ENCODE data around the gene VKORC1L1. TPM values are rescaled to one million over a fixed set of nuclear protein-coding genes. Genes with fewer than 3 reads are reported as not detected.
"Not testable (repeated sequence)": the region's sequence is repeated elsewhere in the genome, so short reads cannot be mapped to it uniquely, and the experiment has no call there.

VKORC1L1 gene
- total RNA-seq, 1 donor from 2014 or later = 25.0 TPM

- no peak overlapping the region for H3K4me3 Mint-ChIP-seq (ENCODE audit: low read depth)
- no peak for DNase-seq (ENCODE audit: low spot score, unreplicated experiment)
- no peaks in the 10 kb centered on the region for H3K9me3 Mint-ChIP-seq (ENCODE audit: low read depth)
- H3K27ac Mint-ChIP-seq = no peak overlapping the region
- H3K36me3 Mint-ChIP-seq (ENCODE audit: insufficient read depth) = peaks cover 11% of the 10 kb centered on the region
- peaks cover 1% of the 10 kb centered on the region for H3K4me1 Mint-ChIP-seq (ENCODE audit: low read depth)
- TF ChIP-seq, protein P1, sequence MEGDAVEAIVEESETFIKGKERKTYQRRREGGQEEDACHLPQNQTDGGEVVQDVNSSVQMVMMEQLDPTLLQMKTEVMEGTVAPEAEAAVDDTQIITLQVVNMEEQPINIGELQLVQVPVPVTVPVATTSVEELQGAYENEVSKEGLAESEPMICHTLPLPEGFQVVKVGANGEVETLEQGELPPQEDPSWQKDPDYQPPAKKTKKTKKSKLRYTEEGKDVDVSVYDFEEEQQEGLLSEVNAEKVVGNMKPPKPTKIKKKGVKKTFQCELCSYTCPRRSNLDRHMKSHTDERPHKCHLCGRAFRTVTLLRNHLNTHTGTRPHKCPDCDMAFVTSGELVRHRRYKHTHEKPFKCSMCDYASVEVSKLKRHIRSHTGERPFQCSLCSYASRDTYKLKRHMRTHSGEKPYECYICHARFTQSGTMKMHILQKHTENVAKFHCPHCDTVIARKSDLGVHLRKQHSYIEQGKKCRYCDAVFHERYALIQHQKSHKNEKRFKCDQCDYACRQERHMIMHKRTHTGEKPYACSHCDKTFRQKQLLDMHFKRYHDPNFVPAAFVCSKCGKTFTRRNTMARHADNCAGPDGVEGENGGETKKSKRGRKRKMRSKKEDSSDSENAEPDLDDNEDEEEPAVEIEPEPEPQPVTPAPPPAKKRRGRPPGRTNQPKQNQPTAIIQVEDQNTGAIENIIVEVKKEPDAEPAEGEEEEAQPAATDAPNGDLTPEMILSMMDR (IDR thresholded peaks at IDR 0.05; ENCODE audit: unreplicated experiment) = no peak
- no peaks in the 10 kb centered on the region for H3K27me3 Mint-ChIP-seq
Measured at GRCh38 chr7:65892835-65893234, 20.0 kb downstream of the VKORC1L1 start.

GRCh38 chr7:65896279-65896870 lies 23.5 kb downstream of the VKORC1L1 start:
- Mint-ChIP-seq H3K9me3 (ENCODE audit: low read depth) (peaks cover 4% of the 10 kb centered on the region), H3K27ac (no peak overlapping the region)
- DNase-seq (ENCODE audit: low spot score, unreplicated experiment) = no peak

GRCh38 chr7:65897289-65897688 lies 24.4 kb downstream of the VKORC1L1 start:
- H3K27ac Mint-ChIP-seq; H3K4me3 Mint-ChIP-seq (ENCODE audit: low read depth); DNase-seq (ENCODE audit: low spot score, unreplicated experiment); H3K27me3 Mint-ChIP-seq; H3K4me1 Mint-ChIP-seq (ENCODE audit: low read depth): not testable (repeated sequence)
- H3K9me3 Mint-ChIP-seq (ENCODE audit: low read depth) = peaks cover 12% of the 10 kb centered on the region
- peaks cover 22% of the 10 kb centered on the region for H3K36me3 Mint-ChIP-seq (ENCODE audit: insufficient read depth)

More at GRCh38 chr7:65896279-65896870, 23.5 kb downstream of the VKORC1L1 start:
- Mint-ChIP-seq H3K4me1 (ENCODE audit: low read depth) (peaks cover 1% of the 10 kb centered on the region), H3K27me3 (no peaks in the 10 kb centered on the region), H3K4me3 (ENCODE audit: low read depth) (no peak overlapping the region), H3K36me3 (ENCODE audit: insufficient read depth) (peaks cover 17% of the 10 kb centered on the region)
- TF ChIP-seq, protein P1 (IDR thresholded peaks at IDR 0.05; ENCODE audit: unreplicated experiment) = no peak

GRCh38 chr7:65898677-65899447 lies 26.0 kb downstream of the VKORC1L1 start:
- not testable (repeated sequence) for H3K4me3 Mint-ChIP-seq (ENCODE audit: low read depth); DNase-seq (ENCODE audit: low spot score, unreplicated experiment)

GRCh38 chr7:65902306-65902705 lies 29.4 kb downstream of the VKORC1L1 start:
- Mint-ChIP-seq H3K27ac (no peak overlapping the region), H3K9me3 (ENCODE audit: low read depth) (peaks cover 21% of the 10 kb centered on the region), H3K4me3 (ENCODE audit: low read depth) (no peak overlapping the region), H3K27me3 (no peaks in the 10 kb centered on the region), H3K36me3 (ENCODE audit: insufficient read depth) (peaks cover 36% of the 10 kb centered on the region), H3K4me1 (ENCODE audit: low read depth) (peaks cover 2% of the 10 kb centered on the region)
- DNase-seq (ENCODE audit: low spot score, unreplicated experiment) = no peak
- TF ChIP-seq, protein P1 (IDR thresholded peaks at IDR 0.05; ENCODE audit: unreplicated experiment) = no peak

More at GRCh38 chr7:65898677-65899447, 26.0 kb downstream of the VKORC1L1 start:
- H3K9me3 Mint-ChIP-seq (ENCODE audit: low read depth) = peaks cover 16% of the 10 kb centered on the region
- not testable (repeated sequence) for H3K27ac Mint-ChIP-seq; H3K4me1 Mint-ChIP-seq (ENCODE audit: low read depth); H3K27me3 Mint-ChIP-seq
- peaks cover 28% of the 10 kb centered on the region for H3K36me3 Mint-ChIP-seq (ENCODE audit: insufficient read depth)

DNA sequence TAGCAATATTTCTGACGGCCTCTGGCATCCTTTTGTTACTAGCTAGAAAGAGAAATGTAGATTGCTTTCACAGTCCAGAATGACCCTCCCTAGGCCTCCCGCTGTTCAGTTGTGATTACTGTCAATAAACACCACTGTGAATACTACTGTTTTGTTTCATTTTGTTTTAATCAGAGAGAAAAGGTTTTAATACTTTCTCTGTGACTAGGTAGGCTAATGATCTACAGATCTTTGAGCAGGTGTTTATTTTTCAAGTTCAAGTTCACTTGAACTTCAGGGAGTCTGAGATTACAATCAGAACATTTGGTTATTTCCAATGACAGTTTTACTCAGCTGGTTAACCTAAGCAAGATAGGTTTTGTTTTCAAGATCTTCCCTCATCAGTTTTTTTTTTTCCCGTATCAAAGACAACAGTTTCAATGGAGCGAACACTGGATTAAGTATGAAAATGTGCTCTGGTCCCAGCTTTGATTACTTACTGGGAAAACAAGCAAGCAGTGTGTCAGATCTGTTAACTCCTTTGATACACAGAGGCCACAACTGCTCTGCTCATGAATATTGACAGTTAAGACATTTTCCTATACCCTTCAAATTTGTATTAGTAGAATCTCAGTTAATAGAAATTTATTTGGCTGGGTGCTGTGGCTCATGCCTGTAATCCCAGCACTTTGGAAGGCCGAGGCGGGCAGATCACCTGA lies 34.8 kb downstream of the VKORC1L1 start:
- H3K4me3 Mint-ChIP-seq (ENCODE audit: low read depth) = no peak overlapping the region
- no peak for DNase-seq (ENCODE audit: low spot score, unreplicated experiment)
- H3K36me3 Mint-ChIP-seq (ENCODE audit: insufficient read depth) = peaks cover 12% of the 10 kb centered on the region
- TF ChIP-seq, protein P1 (IDR thresholded peaks at IDR 0.05; ENCODE audit: unreplicated experiment) = no peak
- peak overlapping the region; percentile 0 for H3K27ac Mint-ChIP-seq
- peaks cover 6% of the 10 kb centered on the region for H3K9me3 Mint-ChIP-seq (ENCODE audit: low read depth)
- H3K4me1 Mint-ChIP-seq (ENCODE audit: low read depth) = peaks cover 7% of the 10 kb centered on the region
- H3K27me3 Mint-ChIP-seq = no peaks in the 10 kb centered on the region
